GM23338 (cell line): Measurements from ENCODE around the gene RBM33. TPM values are rescaled to one million over a fixed set of nuclear protein-coding genes. Genes with fewer than 3 reads are reported as not detected.

ENCODE experiments used
- ATAC-seq: fragments of 200-7000 bp; cut with Tn5 transposase; 3 replicates; pipeline ENCODE4 v1.9.1; 2020
- DNase-seq: peaks from one replicate; pipeline ENCODE4 v3.0.0-alpha.2; 2015; ENCODE audit warnings: low spot score
- H2AFZ ChIP-seq: fragments of 200-600 bp; sonication (generic); 2 replicates; pipeline ENCODE4 v1.8.0; 2016; ENCODE audit warnings: antibody characterized with exemption, mild to moderate bottlenecking, moderate library complexity
- H3F3A ChIP-seq: fragments of 200-600 bp; sonication (generic); replicated peaks from 2 replicates; pipeline ENCODE4 v1.8.0; 2017; ENCODE audit warnings: antibody characterized with exemption, mixed run types, low read depth
- H3K27ac ChIP-seq: fragments of 200-600 bp; sonication (generic); 2 replicates; pipeline ENCODE4 v1.6.1; 2016; ENCODE audit warnings: low read depth
- H3K27me3 ChIP-seq: fragments of 200-600 bp; sonication (generic); 2 replicates; pipeline ENCODE4 v1.8.0; 2016; ENCODE audit warnings: mild to moderate bottlenecking, mixed run types, moderate library complexity; ENCODE audit not compliant: insufficient read depth
- H3K36me3 ChIP-seq: fragments of 200-600 bp; sonication (generic); 2 replicates; pipeline ENCODE4 v1.8.0; 2016; ENCODE audit warnings: mild to moderate bottlenecking; ENCODE audit not compliant: insufficient read depth
- H3K4me1 ChIP-seq: fragments of 200-600 bp; sonication (generic); 2 replicates; pipeline ENCODE4 v1.8.0; 2016; ENCODE audit warnings: mild to moderate bottlenecking, moderate library complexity; ENCODE audit not compliant: insufficient read depth
- H3K4me2 ChIP-seq: fragments of 200-600 bp; sonication (generic); 2 replicates; pipeline ENCODE4 v1.7.1; 2017; ENCODE audit warnings: mixed run types
- H3K4me3 ChIP-seq: fragments of 200-600 bp; sonication (generic); 2 replicates; pipeline ENCODE4 v1.6.1; 2016; ENCODE audit warnings: mixed run types
- H3K79me2 ChIP-seq: fragments of 200-600 bp; sonication (generic); replicated peaks from 2 replicates; pipeline ENCODE4 v1.8.0; 2017; ENCODE audit warnings: mild to moderate bottlenecking; ENCODE audit not compliant: insufficient read depth
- H3K9me2 ChIP-seq: fragments of 200-600 bp; sonication (generic); 2 replicates; pipeline ENCODE4 v1.8.0; 2017; ENCODE audit not compliant: insufficient read depth
- H4K20me1 ChIP-seq: fragments of 200-600 bp; sonication (generic); replicated peaks from 2 replicates; pipeline ENCODE4 v1.8.0; 2017; ENCODE audit warnings: mild to moderate bottlenecking; ENCODE audit not compliant: insufficient read depth
- H3K27ac Mint-ChIP-seq: 2 replicates; pipeline ENCODE4 v1.8.0; 2020; ENCODE audit warnings: inconsistent platforms, mild to moderate bottlenecking, moderate library complexity, mixed read lengths
- H3K27me3 Mint-ChIP-seq: 3 replicates; pipeline ENCODE4 v1.8.0; 2022; ENCODE audit warnings: low read depth, mild to moderate bottlenecking, moderate library complexity, mixed read lengths, inconsistent platforms; ENCODE audit not compliant: insufficient read depth, poor library complexity
- H3K36me3 Mint-ChIP-seq: 3 replicates; pipeline ENCODE4 v1.8.0; 2021; ENCODE audit warnings: low read depth, mild to moderate bottlenecking, inconsistent platforms, moderate library complexity, mixed read lengths
- H3K4me1 Mint-ChIP-seq: 3 replicates; pipeline ENCODE4 v1.8.0; 2020; ENCODE audit warnings: mild to moderate bottlenecking, inconsistent platforms, mixed read lengths
- H3K4me3 Mint-ChIP-seq: 3 replicates; pipeline ENCODE4 v1.8.0; 2021; ENCODE audit warnings: moderate library complexity, mild to moderate bottlenecking, inconsistent platforms, mixed read lengths
- H3K9me3 Mint-ChIP-seq: 3 replicates; pipeline ENCODE4 v1.8.0; 2020; ENCODE audit warnings: moderate library complexity, mild to moderate bottlenecking, inconsistent platforms, mixed read lengths
- ETS1 ChIP-seq: IDR thresholded peaks from 2 replicates; pipeline ENCODE4 v1.6.1; 2016; ENCODE audit warnings: antibody characterized with exemption
- EZH2phosphoT487 ChIP-seq: fragments of 200-600 bp; sonication (generic); IDR thresholded peaks from one replicate; pipeline ENCODE4 v1.8.1; 2018; ENCODE audit warnings: antibody characterized with exemption; ENCODE audit not compliant: unreplicated experiment
- JUNB ChIP-seq: IDR thresholded peaks from one replicate; pipeline ENCODE4 v1.6.1; 2016; ENCODE audit warnings: antibody characterized with exemption; ENCODE audit not compliant: unreplicated experiment
- NANOG ChIP-seq: IDR thresholded peaks from 2 replicates; pipeline ENCODE4 v1.6.1; 2016; ENCODE audit warnings: antibody characterized with exemption, borderline replicate concordance
- POLR2AphosphoS5 ChIP-seq: IDR thresholded peaks from 2 replicates; pipeline ENCODE4 v1.6.1; 2016; ENCODE audit warnings: antibody characterized with exemption, low read depth
- STAT1 ChIP-seq: IDR thresholded peaks from one replicate; pipeline ENCODE4 v1.6.1; 2016; ENCODE audit warnings: antibody characterized with exemption; ENCODE audit not compliant: unreplicated experiment
- ZNF114 ChIP-seq: fragments of 250-450 bp; sonication (Bioruptor Pico); IDR thresholded peaks from 2 replicates; pipeline ENCODE4 v1.5.0; 2020; ENCODE audit warnings: mild to moderate bottlenecking, moderate library complexity
- ZNF331 ChIP-seq: fragments of 250-450 bp; sonication (Bioruptor Pico); IDR thresholded peaks from 2 replicates; pipeline ENCODE4 v1.5.0; 2020; ENCODE audit warnings: low read depth, mild to moderate bottlenecking, moderate library complexity
- polyA plus RNA-seq: library from polyadenylated mRNA; unstranded; fragments of >200 nt; fragmentation: Nextera tagmentation; extraction: Ambion mirVana; gene quantifications from 2 replicates; pipeline ENCODE4 v1.2.1, GENCODE V29; 2016
- total RNA-seq: library from RNA; depleted of rRNA; stranded (reverse); fragments of >200 nt; shearing (Covaris generic); gene quantifications from 2 replicates; pipeline ENCODE4 v1.2.3, GENCODE V29; 2014
- TF ChIP-seq, protein P1 (sequence below): fragments of 250-450 bp; sonication (Bioruptor Pico); IDR thresholded peaks from 2 replicates; pipeline ENCODE4 v1.5.0; 2020; ENCODE audit warnings: mild to moderate bottlenecking, moderate library complexity
- TF ChIP-seq, protein P2 (sequence below), 2 experiments: fragments of 200-600 bp in 1 of 2; sonication (generic) in 1 of 2; conservative IDR thresholded peaks; 2 replicates each; pipeline versions ENCODE4 v1.5.1 to v1.6.1; 2016 to 2017; ENCODE audit warnings: antibody characterized with exemption in 2 of 2, low read depth in 2 of 2, mild to moderate bottlenecking in 2 of 2, moderate library complexity in 1 of 2
- TF ChIP-seq, protein P3 (sequence below): IDR thresholded peaks from one replicate; pipeline ENCODE4 v1.6.1; 2018; ENCODE audit warnings: antibody characterized with exemption; ENCODE audit not compliant: unreplicated experiment

The RBM33 gene
- total and polyA plus RNA-seq, 2 experiments from 2014 or later = 47.7 to 94.7 TPM

GRCh38 chr7:155702616-155703015, 58.2 kb downstream of the RBM33 start:
- Histone ChIP-seq H3K4me2 (no peak overlapping the region), H3K27me3 (no peaks in the 10 kb centered on the region), H2AFZ (no peak overlapping the region), H4K20me1 (peaks cover 16% of the 10 kb centered on the region), H3K4me3 (no peak overlapping the region), H3K27ac (no peak overlapping the region), H3K79me2 (peaks cover 44% of the 10 kb centered on the region), H3K36me3 (peaks cover 31% of the 10 kb centered on the region), H3F3A (no peaks in the 10 kb centered on the region), H3K4me1 (no peaks in the 10 kb centered on the region), H3K9me2 (no peaks in the 10 kb centered on the region)
- H3K27me3 Mint-ChIP-seq = peaks cover 6% of the 10 kb centered on the region
- no peak for DNase-seq
- H3K4me3 Mint-ChIP-seq = no peak overlapping the region
- H3K36me3 Mint-ChIP-seq = peaks cover 45% of the 10 kb centered on the region
- no peak for ATAC-seq
- no peaks in the 10 kb centered on the region for H3K9me3 Mint-ChIP-seq
- no peak overlapping the region; the same call in 1 of the 2 replicates for H3K27ac Mint-ChIP-seq
- TF ChIP-seq POLR2AphosphoS5 = no peak
- no peak for TF ChIP-seq JUNB
- TF ChIP-seq, protein P1, sequence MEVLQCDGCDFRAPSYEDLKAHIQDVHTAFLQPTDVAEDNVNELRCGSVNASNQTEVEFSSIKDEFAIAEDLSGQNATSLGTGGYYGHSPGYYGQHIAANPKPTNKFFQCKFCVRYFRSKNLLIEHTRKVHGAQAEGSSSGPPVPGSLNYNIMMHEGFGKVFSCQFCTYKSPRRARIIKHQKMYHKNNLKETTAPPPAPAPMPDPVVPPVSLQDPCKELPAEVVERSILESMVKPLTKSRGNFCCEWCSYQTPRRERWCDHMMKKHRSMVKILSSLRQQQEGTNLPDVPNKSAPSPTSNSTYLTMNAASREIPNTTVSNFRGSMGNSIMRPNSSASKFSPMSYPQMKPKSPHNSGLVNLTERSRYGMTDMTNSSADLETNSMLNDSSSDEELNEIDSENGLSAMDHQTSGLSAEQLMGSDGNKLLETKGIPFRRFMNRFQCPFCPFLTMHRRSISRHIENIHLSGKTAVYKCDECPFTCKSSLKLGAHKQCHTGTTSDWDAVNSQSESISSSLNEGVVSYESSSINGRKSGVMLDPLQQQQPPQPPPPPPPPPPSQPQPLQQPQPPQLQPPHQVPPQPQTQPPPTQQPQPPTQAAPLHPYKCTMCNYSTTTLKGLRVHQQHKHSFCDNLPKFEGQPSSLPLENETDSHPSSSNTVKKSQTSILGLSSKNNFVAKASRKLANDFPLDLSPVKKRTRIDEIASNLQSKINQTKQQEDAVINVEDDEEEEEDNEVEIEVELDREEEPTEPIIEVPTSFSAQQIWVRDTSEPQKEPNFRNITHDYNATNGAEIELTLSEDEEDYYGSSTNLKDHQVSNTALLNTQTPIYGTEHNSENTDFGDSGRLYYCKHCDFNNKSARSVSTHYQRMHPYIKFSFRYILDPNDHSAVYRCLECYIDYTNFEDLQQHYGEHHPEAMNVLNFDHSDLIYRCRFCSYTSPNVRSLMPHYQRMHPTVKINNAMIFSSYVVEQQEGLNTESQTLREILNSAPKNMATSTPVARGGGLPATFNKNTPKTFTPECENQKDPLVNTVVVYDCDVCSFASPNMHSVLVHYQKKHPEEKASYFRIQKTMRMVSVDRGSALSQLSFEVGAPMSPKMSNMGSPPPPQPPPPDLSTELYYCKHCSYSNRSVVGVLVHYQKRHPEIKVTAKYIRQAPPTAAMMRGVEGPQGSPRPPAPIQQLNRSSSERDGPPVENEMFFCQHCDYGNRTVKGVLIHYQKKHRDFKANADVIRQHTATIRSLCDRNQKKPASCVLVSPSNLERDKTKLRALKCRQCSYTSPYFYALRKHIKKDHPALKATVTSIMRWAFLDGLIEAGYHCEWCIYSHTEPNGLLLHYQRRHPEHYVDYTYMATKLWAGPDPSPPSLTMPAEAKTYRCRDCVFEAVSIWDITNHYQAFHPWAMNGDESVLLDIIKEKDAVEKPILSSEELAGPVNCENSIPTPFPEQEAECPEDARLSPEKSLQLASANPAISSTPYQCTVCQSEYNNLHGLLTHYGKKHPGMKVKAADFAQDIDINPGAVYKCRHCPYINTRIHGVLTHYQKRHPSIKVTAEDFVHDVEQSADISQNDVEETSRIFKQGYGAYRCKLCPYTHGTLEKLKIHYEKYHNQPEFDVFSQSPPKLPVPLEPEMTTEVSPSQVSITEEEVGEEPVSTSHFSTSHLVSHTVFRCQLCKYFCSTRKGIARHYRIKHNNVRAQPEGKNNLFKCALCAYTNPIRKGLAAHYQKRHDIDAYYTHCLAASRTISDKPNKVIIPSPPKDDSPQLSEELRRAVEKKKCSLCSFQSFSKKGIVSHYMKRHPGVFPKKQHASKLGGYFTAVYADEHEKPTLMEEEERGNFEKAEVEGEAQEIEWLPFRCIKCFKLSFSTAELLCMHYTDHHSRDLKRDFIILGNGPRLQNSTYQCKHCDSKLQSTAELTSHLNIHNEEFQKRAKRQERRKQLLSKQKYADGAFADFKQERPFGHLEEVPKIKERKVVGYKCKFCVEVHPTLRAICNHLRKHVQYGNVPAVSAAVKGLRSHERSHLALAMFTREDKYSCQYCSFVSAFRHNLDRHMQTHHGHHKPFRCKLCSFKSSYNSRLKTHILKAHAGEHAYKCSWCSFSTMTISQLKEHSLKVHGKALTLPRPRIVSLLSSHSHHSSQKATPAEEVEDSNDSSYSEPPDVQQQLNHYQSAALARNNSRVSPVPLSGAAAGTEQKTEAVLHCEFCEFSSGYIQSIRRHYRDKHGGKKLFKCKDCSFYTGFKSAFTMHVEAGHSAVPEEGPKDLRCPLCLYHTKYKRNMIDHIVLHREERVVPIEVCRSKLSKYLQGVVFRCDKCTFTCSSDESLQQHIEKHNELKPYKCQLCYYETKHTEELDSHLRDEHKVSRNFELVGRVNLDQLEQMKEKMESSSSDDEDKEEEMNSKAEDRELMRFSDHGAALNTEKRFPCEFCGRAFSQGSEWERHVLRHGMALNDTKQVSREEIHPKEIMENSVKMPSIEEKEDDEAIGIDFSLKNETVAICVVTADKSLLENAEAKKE = no peak
- no peak for TF ChIP-seq EZH2phosphoT487
- TF ChIP-seq ZNF114 (CRISPR knock-in tag) = no peak
- TF ChIP-seq, protein P2, sequence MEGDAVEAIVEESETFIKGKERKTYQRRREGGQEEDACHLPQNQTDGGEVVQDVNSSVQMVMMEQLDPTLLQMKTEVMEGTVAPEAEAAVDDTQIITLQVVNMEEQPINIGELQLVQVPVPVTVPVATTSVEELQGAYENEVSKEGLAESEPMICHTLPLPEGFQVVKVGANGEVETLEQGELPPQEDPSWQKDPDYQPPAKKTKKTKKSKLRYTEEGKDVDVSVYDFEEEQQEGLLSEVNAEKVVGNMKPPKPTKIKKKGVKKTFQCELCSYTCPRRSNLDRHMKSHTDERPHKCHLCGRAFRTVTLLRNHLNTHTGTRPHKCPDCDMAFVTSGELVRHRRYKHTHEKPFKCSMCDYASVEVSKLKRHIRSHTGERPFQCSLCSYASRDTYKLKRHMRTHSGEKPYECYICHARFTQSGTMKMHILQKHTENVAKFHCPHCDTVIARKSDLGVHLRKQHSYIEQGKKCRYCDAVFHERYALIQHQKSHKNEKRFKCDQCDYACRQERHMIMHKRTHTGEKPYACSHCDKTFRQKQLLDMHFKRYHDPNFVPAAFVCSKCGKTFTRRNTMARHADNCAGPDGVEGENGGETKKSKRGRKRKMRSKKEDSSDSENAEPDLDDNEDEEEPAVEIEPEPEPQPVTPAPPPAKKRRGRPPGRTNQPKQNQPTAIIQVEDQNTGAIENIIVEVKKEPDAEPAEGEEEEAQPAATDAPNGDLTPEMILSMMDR (conservative IDR thresholded peaks at IDR 0.05; ENCODE audit: low read depth in 2 of 2) = no peak
- TF ChIP-seq ZNF331 (CRISPR knock-in tag) = no peak
- no peak for TF ChIP-seq ETS1
- no peak for TF ChIP-seq STAT1
- TF ChIP-seq, protein P3, sequence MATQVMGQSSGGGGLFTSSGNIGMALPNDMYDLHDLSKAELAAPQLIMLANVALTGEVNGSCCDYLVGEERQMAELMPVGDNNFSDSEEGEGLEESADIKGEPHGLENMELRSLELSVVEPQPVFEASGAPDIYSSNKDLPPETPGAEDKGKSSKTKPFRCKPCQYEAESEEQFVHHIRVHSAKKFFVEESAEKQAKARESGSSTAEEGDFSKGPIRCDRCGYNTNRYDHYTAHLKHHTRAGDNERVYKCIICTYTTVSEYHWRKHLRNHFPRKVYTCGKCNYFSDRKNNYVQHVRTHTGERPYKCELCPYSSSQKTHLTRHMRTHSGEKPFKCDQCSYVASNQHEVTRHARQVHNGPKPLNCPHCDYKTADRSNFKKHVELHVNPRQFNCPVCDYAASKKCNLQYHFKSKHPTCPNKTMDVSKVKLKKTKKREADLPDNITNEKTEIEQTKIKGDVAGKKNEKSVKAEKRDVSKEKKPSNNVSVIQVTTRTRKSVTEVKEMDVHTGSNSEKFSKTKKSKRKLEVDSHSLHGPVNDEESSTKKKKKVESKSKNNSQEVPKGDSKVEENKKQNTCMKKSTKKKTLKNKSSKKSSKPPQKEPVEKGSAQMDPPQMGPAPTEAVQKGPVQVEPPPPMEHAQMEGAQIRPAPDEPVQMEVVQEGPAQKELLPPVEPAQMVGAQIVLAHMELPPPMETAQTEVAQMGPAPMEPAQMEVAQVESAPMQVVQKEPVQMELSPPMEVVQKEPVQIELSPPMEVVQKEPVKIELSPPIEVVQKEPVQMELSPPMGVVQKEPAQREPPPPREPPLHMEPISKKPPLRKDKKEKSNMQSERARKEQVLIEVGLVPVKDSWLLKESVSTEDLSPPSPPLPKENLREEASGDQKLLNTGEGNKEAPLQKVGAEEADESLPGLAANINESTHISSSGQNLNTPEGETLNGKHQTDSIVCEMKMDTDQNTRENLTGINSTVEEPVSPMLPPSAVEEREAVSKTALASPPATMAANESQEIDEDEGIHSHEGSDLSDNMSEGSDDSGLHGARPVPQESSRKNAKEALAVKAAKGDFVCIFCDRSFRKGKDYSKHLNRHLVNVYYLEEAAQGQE = no peak
- no peak for TF ChIP-seq NANOG
- peaks cover 11% of the 10 kb centered on the region for H3K4me1 Mint-ChIP-seq
